CD1c-positive myeloid dendritic cell (primary cell): ENCODE data around the gene SUCLG1.
A peak's percentile ranks its signal among the peaks of the same experiment; 100 is the strongest.
"Not testable (repeated sequence)": the region's sequence is repeated elsewhere in the genome, so short reads cannot be mapped to it uniquely, and the experiment has no call there.

Source experiments
- DNase-seq: peaks from one replicate; pipeline ENCODE4 v3.0.0-alpha.2; 2016; ENCODE audit errors: extremely low spot score

Gene SUCLG1

DNA sequence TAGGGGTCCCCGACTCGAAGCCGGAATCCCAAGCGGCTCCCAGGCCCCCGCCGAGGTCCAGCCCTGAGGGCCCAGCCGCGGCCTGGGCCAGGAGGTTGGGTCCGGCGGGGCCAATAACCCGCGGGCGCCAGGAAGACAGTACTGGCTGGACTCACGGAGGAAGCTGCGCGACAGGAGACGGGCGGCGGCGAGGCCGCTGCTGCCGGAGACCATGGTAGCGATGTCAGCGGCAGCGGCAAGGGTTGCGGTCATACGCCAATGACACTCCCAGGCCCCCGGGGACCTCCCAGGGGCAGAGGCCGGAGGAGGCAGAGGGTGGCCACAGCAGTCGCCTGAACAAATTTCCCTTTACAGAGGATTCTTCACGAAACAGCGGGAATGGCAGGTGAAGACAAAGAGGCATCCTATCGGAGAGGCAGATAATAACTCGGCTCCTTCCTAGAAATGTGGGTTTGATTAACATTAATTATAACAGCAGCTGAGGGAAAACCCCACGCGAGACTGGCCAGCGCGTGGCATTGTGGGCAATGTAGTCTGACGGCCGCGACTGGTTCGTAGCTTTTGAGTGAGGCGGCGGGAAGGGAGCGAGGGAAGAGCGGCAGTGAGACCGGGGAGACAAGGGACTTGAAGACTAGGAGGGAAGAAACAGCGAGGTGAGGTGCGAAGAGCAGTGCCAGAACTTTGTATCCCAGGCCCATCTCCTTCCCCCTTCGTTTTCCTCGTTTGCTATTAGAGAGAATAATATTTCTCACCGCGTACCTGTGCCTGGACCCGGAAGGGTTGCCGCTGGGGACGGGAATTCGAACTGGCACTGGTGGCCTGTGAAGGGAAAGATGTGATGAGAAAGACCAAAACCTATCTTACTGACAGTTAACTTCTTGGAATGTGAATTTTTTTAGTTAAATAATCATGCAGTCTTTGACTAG lies at the start of gene SUCLG1:
TSS of gene SUCLG1 (minus strand) at position 263 of the 926 bp plus-strand sequence. CDS start at position 252, 11 bp downstream.
- DNase-seq: peak; percentile 92

DNA sequence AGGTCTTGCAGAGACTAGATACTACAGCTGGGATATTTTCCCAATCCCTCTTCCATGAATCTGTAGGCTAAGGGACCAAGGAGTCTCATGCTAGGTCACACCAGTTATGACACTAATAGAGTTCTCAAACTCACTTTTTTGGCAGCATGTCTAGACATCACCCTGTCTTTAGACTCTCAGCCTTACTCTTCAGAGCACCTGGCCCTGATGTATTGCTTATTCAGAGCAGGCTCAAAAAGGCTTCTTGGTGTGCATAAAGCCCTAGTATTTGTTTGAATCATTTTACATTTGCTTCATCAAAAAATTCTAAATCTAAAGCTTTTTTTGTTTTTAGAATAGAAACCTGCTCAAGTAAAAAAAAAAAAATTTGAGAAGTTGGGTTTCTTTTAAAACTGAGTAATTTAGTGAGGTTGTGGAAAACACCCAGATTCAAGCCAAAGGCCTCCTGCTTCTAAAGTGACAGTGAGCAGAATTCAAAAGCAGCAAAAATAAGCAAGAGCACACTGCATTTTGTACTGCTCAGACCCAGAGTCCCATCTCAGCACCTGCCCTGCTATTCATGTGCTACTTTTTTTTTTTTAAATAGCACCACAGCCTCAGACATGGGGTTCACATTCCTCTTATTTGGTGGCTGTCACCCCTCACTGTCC lies 39.2 kb upstream of the SUCLG1 start:
- DNase-seq: no peak

DNA sequence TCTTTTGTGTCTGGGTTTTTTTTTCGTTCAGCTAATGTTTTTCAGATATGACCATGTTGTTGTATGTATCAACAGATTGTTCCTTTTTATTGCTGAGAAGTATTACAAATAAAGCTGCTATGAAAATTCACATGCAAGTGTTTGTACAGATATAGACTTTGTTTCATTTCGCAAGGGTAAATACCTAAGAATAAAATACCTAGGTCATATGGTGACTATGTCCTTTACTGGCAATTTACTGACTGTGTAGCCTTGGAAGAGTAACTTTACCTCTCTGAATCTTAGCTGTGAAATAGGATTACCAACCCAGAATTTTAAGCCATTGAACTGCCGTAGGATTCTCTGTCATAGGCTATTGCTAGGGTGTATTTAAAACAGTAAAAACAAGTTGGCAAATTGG lies 38.2 kb upstream of the SUCLG1 start:
- no peak for DNase-seq

DNA sequence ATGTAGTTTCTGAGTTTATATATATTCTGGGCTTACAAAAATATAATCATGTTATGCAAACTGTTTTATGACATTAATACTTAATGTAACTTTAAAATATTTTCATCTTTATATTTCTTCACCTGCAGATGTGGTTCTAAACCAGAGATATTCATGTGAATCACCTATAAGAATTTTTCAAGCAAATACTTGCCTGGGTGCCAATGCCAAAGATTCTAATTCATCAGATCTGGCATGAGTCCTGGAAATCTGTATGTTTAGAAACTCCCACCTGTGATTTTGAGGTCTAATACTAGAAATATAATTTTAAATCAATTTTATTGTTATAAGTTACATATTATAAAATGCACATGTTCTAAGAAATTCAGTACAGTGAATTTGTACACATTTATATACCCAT lies 37.3 kb upstream of the SUCLG1 start:
- no peak for DNase-seq

DNA sequence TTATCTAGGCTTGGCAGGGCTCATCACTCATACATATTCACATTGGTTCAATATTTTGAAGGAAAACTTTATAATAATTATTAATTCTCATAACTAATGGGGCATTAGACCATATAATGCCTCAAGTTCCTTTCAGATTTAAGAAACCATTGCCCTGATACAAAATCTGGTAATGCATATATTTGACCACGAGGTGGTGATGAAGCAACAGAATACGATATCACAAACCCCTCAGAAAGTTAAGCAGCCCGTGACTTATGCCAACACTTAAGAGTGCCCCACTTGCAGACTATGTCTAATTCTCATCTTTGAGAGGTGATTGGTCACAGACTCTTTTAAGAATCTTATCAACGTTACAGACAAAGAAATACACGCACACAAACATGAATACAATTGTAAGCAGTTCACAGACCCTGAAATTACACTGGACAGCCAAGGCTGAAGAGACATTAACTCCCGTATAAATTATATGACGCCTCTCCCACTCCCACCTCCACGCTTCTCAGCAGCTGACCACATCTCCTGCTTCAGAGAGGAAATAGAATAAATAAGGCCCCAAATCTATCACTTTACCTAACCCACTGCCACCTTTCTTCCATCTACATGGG lies 36.6 kb upstream of the SUCLG1 start:
- peak; percentile 79 for DNase-seq

DNA sequence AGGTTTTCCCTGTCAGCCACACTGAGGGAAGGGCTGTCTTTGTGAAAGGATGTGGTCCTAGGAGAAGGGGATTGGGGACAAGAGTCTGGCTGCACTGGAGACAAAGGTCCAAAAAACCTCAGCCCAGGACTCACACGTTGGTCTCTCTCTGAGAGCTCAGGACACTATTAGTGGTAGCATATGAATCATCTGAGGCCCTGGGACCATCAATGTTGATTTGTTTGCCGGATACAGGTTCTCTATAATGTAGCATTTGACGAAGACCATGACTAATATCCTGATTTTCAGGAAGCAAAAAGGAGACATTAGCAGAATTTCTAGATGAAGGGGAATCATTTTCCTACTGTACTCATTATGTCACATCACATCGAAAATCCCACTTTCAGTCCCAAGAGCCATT lies 35.0 kb upstream of the SUCLG1 start:
- no peak for DNase-seq

DNA sequence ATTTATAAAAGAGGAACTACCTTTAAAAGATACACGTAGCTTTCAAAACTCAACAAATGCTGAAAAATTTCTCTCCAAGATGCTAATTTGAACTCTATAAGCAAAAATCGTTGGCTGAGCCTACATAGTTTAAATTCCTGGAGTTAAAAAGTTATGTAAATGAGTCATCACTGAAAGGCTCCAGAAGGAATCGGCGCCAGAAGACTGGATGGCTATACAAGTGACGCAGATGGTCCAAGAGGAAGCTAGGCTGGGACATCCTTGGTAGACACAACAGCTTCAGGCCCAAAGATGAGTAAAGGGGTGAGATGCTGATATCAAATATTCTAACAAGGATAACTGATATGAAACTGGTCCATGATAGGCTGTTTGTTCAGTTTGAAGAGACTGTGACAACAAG lies 34.4 kb upstream of the SUCLG1 start:
- no peak for DNase-seq

DNA sequence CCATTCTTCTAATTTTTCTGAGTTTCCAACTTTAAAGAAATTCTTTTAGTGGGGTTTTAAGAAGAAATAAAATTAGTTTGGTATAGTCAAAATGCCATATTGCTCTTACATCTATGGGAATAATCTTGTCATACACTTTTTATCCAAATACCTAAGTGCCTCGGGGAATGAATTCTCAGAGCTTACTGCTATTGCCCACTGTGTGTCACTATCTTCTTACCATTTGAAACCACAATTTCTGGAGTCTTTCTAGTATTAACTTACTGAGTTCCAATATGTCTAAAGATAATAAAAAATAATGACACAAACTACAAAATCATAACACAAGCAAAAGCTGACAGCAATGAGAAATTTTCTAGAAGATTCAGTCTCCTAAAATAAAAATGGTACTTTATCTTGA lies 33.5 kb upstream of the SUCLG1 start:
- DNase-seq: no peak

DNA sequence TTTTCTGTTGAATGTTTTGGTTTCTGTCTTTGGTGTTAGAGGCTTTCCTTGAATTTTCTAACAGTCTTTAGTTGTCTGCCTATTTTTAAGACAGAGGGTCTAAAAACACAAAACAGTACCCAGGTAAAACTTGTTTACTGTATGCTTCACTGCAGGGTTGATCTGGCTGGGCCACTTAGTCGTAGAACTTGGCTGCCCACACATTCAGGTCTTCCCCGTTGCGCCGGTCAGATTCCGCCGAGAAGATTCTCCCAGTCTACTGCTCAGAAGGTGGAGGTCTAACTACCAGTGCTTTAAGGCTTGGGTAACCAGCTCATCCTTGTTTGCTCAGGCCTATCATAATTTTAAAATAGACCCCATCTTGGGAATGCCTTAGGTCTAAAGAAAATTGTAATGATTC lies 32.7 kb upstream of the SUCLG1 start:
- no peak for DNase-seq

DNA sequence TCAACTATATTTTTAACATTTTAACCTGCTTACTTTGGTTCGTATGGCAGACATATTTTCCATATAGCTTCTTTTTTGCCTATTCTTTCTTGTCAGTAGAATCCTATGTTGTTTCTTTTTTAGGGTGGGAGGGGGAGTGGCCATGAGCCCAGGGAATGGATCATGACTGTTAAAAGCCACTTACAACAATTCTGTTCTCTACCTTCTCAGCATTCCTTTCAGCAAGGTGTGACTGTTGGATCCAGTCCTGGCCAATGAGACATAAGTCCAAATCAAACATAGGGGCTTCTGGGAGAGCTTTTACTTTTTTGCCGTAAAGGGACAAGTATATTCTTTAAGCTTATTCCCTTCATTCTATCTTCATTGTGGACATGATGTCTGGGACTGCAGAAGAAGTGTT lies 32.2 kb upstream of the SUCLG1 start:
- no peak for DNase-seq

DNA sequence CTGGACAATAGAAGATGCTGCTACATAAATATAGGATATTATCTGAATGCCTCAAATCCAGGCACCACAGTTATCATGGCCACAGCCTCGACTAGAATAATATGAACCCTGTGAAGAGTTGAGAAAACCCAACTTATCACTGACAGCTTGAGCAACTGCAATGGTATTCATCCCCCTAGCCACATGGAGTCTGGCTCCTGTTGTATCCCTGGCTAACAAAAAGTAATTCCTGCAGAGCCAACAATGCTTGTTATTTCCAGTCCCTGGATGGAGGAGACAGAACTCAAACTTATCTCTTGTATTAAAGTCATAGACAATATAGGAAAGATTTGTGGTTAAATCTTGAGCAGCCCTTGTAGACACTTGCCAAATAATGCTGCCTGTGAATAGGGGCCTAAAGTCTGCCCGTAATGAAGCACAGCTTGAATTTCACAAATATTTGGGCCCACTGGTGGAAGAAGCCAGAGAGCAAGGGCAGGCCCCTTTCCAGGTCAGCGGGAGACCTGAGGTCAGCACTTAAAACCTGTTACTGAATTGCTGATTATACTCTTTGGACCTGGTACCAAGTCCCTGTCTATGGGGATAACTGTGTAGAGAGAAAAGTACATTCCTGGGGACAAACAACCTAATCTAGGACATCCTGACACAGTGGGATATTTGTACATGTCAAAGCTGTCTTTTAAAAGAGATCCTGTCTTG lies 28.4 kb upstream of the SUCLG1 start:
- DNase-seq: no peak

DNA sequence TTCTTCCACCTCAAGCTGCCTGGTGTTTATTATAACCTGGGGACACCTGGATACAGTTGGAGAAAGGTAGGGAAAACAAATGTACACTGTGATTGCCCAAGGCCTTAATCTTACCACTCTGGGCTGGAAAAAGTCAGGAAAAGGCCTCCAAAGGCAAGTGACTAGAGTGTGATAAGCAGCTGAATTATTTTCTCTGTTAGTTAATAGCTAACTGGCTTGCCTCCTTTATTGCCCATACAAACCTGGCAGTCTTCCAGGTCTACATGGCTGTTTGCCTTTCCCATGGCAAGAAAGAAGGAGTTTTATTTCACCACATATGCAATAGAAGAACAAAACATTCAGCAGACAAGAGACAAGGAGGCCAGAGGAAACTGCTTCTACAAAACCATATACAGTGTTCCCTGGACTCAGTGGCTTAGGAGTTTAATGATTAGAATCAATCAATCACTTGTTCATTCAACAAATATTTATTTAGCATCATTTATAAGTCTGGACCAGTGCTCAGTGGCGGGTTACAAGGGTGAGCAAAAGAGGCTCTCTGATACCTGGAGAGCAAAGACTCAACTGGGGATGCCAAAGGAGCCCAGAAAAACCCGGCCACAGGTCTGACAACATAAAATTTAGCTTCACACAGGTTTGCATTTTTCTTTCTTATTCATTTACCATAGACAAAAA lies 27.5 kb upstream of the SUCLG1 start:
- DNase-seq: no peak

DNA sequence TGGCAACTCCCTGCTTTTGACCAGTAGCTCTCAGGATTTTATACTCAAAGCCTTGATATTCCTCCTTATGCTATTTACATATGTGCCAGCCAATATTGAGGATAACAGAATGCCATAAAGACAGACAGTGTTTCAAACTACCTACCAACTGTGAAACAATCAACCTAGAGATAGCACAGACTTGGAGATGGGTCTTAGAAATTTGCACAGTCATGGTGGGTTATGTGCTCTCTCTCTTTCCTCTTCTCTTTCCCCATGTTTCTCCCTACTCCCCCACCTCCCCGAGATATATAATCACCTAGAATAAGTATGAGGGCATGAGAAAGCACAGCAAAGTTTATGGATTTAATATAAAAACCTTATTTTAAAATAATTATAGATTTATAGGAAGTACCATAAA lies 24.2 kb upstream of the SUCLG1 start:
- DNase-seq: no peak

DNA sequence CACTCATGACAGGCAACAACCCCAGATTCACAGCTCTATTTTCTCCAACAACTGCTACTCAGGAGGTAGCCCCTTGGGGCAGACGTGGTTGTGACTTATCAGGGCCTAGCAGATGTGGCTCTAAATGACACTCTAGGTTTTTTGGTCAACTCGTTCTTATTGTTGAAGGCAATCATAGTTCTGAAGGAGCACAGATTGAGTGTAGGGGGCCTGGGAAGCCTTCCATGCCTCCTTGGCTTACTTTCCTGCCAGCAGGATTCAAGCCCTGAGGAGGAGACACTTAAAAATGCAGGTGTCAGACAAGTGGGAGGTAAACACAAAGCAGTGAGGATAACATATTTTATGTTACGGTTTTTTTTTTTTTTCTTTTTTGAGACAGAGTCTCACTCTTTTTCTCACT lies 23.5 kb upstream of the SUCLG1 start:
- no peak for DNase-seq

DNA sequence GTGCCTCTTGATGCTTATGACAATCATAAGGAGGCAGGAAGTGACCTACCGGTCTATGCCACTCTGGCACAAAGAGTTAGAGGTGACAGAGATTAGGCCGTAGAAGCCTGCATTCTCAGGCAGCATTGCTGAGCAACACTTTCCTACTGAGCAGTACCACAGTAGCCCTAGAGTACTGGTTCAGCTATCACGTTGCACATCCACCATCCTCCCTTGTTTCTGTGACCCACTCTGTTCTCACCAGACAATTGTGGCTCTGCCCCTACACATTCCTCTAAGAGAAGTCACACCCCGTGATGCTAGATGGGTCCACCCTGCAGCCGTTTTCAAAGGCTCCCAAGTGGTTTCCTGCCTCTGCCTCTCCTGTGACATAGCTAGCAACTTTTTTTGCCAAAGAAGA lies 22.6 kb upstream of the SUCLG1 start:
- DNase-seq: no peak

DNA sequence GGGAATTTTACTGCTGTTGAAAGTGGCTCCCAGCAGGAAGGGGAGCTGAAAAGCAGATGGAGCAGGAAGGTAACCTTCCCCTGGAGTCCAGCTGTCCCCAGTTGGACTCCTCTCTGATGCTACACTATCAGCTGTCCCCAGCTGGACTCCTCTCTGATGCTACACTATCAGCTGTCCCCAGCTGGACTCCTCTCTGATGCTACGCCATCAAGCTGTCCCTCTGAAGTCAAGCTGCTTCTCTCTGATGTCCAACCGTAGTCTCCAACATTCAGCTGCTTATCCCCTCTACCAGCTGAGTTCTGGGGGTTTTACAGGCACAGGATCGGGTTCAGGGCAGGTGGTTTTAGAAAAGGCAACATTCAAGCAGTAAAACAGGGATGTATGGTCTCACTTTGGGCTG lies 19.8 kb upstream of the SUCLG1 start:
- DNase-seq: no peak

DNA sequence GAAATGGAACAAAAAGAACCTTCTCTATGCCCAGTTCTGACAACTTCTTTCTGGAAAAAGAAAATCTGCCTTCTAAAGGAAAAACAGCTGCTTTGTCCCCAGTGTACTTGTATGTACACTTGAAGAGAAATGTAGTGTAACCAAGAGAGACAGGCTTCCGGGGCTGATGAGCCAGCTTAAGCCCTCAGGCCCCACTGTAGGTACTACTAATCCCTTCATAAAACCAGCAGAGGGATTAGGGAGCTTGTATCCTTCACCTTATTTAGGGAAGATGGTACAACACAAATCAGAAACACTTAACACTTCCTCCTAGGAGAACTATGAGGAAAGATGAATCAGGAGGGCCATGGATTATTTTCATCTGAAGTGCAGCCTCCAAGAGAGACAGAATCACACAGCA lies 18.8 kb upstream of the SUCLG1 start:
- DNase-seq: no peak

DNA sequence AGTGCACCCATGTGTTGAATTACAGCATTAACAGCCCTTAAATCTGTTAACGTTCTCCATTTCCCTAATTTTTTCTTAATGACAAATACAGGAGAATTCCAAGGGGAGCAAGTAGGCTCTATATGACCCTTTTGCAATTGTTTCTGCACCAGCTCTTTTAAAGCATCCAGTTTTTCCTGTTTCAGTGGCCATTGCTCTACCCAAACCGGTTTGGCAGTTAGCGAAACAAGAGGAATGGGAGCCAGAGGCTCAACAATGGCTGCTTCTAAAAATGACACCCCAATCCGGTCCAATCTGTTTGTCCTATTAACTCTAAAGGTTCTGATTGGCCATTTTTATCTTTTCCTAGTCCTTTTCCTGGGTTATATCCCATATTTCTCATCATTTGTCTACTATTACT lies 15.1 kb upstream of the SUCLG1 start:
- DNase-seq: no peak

DNA sequence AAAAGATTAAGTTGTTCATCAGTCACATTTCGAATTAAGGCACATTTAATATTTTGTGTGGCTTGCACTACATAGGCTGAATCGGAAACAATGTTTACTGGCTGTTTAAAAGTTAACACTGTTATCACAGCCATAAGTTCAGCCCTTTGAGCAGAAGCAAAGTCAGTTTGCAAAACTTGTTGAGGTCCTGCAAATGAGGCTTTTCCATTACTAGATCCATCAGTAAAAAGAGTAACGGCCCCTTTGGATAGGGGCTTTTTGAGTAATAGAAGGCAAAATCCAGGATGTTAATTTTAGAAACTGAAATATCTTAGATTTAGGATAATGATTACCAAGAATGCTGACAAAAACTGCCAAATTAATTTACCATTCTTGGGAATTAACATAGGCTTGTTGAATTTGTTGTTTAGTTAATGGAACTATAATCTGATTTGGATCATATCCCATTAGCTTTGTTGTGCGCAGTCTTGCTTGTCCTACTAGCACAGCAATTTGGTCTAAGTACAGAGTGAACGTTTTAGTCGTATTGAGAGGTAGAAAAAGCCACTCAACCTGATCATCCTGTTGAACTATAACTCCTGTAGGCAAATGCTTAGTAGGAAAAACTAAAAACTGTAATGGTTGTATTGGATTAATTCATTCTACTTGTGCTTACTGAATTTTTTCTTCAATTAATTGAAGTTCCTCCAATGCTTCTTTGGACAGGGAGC lies 13.9 kb upstream of the SUCLG1 start:
- DNase-seq: no peak

DNA sequence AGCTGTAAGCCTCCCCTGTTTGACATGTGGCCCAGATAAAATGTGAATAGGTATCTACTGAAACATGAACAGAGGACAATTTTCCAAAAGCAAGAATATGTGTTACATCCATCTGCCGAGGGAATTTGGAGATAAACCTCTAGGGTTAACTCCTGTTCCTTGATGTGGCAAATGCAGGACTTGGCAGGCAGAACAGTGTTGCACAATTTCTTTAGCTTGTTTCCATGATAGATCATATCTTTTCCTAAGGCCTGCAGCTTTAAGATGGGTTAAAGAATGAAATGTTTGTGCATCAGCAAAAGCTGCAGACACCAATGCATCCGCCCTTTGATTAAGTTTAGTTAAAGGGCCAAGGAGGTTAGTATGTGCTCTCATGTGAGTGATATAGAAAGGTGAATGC lies 13.3 kb upstream of the SUCLG1 start:
- DNase-seq: not testable (repeated sequence)

DNA sequence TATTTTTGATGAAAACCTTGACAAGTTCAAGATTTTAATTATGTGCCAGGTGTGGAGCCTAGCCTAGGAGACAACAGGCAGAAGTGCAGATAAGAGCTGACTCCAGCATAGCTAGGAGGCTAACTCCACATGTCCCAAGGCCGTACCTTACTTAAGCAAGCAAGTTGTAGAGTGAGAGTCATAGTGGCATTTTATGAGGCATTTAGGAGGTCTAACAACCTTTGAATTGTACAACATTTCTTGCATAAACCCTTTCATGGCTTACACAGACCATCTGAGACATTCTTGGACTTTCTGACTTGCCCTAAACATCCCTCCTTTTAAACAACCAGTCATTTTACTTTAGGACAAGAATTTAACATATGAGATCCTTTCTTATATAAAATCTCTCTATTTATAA lies 8.3 kb upstream of the SUCLG1 start:
- no peak for DNase-seq
